NCI-H2029 (cell line): Measurements from ENCODE around the gene XPO6.

Experiments used
- DNase-seq: peaks from one replicate; lab custom pipeline; 2025; lab: John Stamatoyannopoulos, UW

XPO6 gene

GRCh38 chr16:28184625-28185024 is 27.1 kb downstream of the XPO6 start:
- no peak for DNase-seq

GRCh38 chr16:28183930-28184329 is 27.8 kb downstream of the XPO6 start:
- DNase-seq = no peak

- DNase-seq = no peak
Observed at GRCh38 chr16:28183484-28183883, 28.3 kb downstream of the XPO6 start.

- DNase-seq = no peak
Observed at GRCh38 chr16:28182801-28183200, 29.0 kb downstream of the XPO6 start.

GRCh38 chr16:28182183-28182582 is 29.6 kb downstream of the XPO6 start:
- DNase-seq = no peak

- no peak for DNase-seq
Observed at GRCh38 chr16:28181515-28181914, 30.2 kb downstream of the XPO6 start.

GRCh38 chr16:28180655-28181460 is 30.9 kb downstream of the XPO6 start:
- DNase-seq = no peak

- no peak for DNase-seq
Observed at GRCh38 chr16:28179354-28179753, 32.4 kb downstream of the XPO6 start.

- DNase-seq = no peak
Observed at GRCh38 chr16:28175715-28176114, 36.0 kb downstream of the XPO6 start.

GRCh38 chr16:28172336-28172735 is 39.4 kb downstream of the XPO6 start:
- DNase-seq = no peak

GRCh38 chr16:28171816-28172215 is 39.9 kb downstream of the XPO6 start:
- DNase-seq = no peak

GRCh38 chr16:28168991-28169554 is 42.7 kb downstream of the XPO6 start:
- no peak for DNase-seq

- DNase-seq = no peak
Observed at GRCh38 chr16:28167730-28168129, 44.0 kb downstream of the XPO6 start.

GRCh38 chr16:28167221-28167620 is 44.5 kb downstream of the XPO6 start:
- DNase-seq = no peak

- DNase-seq = no peak
Observed at GRCh38 chr16:28166394-28167208, 45.2 kb downstream of the XPO6 start.

- DNase-seq = no peak
Observed at GRCh38 chr16:28165598-28165997, 46.2 kb downstream of the XPO6 start.

- DNase-seq = no peak
Observed at GRCh38 chr16:28164140-28164539, 47.6 kb downstream of the XPO6 start.

GRCh38 chr16:28163699-28164098 is 48.1 kb downstream of the XPO6 start:
- DNase-seq = no peak

GRCh38 chr16:28162326-28162877 is 49.4 kb downstream of the XPO6 start:
- no peak for DNase-seq

GRCh38 chr16:28161626-28162025 is 50.1 kb downstream of the XPO6 start:
- DNase-seq = no peak

GRCh38 chr16:28158136-28158535 is 53.6 kb downstream of the XPO6 start:
- DNase-seq = no peak

GRCh38 chr16:28156056-28156680 is 55.6 kb downstream of the XPO6 start:
- DNase-seq = no peak
